ENCODE measurements around the gene HRCT1.
"Not testable (repeated sequence)": the region's sequence is repeated elsewhere in the genome, so short reads cannot be mapped to it uniquely, and the experiment has no call there.

Gene HRCT1

GRCh38 chr9:35917261-35917660 lies 11.3 kb downstream of the HRCT1 start:
- DNase-seq (ENCODE audit: low read depth in 2 of 2, low spot score in 1 of 2) = no peak

GRCh38 chr9:35918780-35919179 lies 12.8 kb downstream of the HRCT1 start:
- no peak for DNase-seq (ENCODE audit: low read depth in 2 of 2, low spot score in 1 of 2)

- no peak for DNase-seq (ENCODE audit: low read depth in 2 of 2, low spot score in 1 of 2)
These were observed 13.4 kb downstream of the HRCT1 start for GRCh38 chr9:35919212-35920008.

- DNase-seq (ENCODE audit: low read depth in 2 of 2, low spot score in 1 of 2) = no peak
These were observed 14.1 kb downstream of the HRCT1 start for GRCh38 chr9:35920051-35920620.

GRCh38 chr9:35923598-35923926 lies 17.6 kb downstream of the HRCT1 start:
- no peak for DNase-seq (ENCODE audit: low read depth in 2 of 2, low spot score in 1 of 2)

- no peak for DNase-seq (ENCODE audit: low read depth in 2 of 2, low spot score in 1 of 2)
These were observed 18.1 kb downstream of the HRCT1 start for GRCh38 chr9:35923927-35924763.

GRCh38 chr9:35928591-35929452 lies 22.8 kb downstream of the HRCT1 start:
- DNase-seq (ENCODE audit: low read depth in 2 of 2, low spot score in 1 of 2) = no peak

- DNase-seq (ENCODE audit: low read depth in 2 of 2, low spot score in 1 of 2) = no peak
These were observed 23.4 kb downstream of the HRCT1 start for GRCh38 chr9:35929453-35929718.

GRCh38 chr9:35930521-35930920 lies 24.5 kb downstream of the HRCT1 start:
- DNase-seq (ENCODE audit: low read depth in 2 of 2, low spot score in 1 of 2) = no peak

GRCh38 chr9:35930989-35931388 lies 25.0 kb downstream of the HRCT1 start:
- DNase-seq (ENCODE audit: low read depth in 2 of 2, low spot score in 1 of 2) = no peak

GRCh38 chr9:35932735-35933134 lies 26.7 kb downstream of the HRCT1 start:
- DNase-seq (ENCODE audit: low read depth in 2 of 2, low spot score in 1 of 2) = no peak

- no peak for DNase-seq (ENCODE audit: low read depth in 2 of 2, low spot score in 1 of 2)
These were observed 27.6 kb downstream of the HRCT1 start for GRCh38 chr9:35933550-35934067.

GRCh38 chr9:35934069-35934468 lies 28.1 kb downstream of the HRCT1 start:
- DNase-seq (ENCODE audit: low read depth in 2 of 2, low spot score in 1 of 2) = not testable (repeated sequence)

GRCh38 chr9:35935261-35935660 lies 29.3 kb downstream of the HRCT1 start:
- DNase-seq (ENCODE audit: low read depth in 2 of 2, low spot score in 1 of 2) = no peak

GRCh38 chr9:35935755-35936509 lies 29.9 kb downstream of the HRCT1 start:
- DNase-seq (ENCODE audit: low read depth in 2 of 2, low spot score in 1 of 2) = no peak

GRCh38 chr9:35937227-35937626 lies 31.2 kb downstream of the HRCT1 start:
- DNase-seq (ENCODE audit: low read depth in 2 of 2, low spot score in 1 of 2) = no peak

- no peak for DNase-seq (ENCODE audit: low read depth in 2 of 2, low spot score in 1 of 2)
These were observed 32.7 kb downstream of the HRCT1 start for GRCh38 chr9:35938474-35939356.

GRCh38 chr9:35939679-35940250 lies 33.8 kb downstream of the HRCT1 start:
- no peak for DNase-seq (ENCODE audit: low read depth in 2 of 2, low spot score in 1 of 2)
